ENCODE results near the gene NKRF. TPM values are rescaled to one million over a fixed set of nuclear protein-coding genes. Genes with fewer than 3 reads are reported as not detected.
"Not testable (repeated sequence)": the region's sequence is repeated elsewhere in the genome, so short reads cannot be mapped to it uniquely, and the experiment has no call there.

The NKRF gene
- total RNA-seq, result 10 to 100 TPM; 28.8 to 30.4 TPM

DNA sequence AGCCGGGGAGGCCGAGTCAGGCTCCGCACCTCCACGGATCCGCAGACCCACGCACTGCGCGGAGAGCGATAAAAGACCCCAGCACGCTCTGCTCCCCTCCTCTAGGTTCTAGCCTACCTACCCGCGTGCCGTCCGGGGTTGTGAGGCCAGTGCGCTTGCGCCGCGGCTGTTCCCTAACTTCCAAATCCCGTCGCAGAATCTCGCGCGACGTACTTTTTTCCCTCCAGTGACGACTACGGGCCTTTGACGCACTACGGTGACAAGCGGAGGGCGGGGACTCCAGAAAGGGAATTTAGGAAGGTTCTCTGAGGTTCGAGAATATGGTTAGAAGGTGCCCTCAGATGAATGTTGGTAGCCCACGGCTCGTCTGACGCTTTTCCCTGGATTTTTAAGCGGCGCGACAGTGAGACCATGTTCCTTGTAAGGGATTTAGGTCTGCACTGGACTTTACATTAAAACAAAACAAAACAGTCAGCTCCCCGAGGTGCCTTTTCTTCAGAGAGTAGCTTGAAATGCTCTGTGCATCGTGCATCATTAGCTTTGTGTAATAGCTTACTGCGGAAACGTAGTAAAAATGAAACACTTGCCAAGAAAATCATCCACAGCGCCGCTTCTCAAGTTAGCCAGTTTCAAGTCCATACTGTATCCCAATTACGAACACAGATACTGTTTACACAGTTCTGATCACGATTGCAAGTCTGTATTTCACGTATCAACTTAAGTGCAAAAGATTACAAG lies at the start of gene NKRF:
Gene NKRF, minus strand, starts transcription at position 145 of the 738 bp plus-strand sequence.
- POLR2A ChIA-PET, result interaction anchor here (0.6 to 1.6 kb wide), 9 partner anchors 10 to 137 kb away, joined by 3 to 15 read pairs (median 4); partner anchors contain the start of genes SEPTIN6 and UBE2A
- CTCF ChIA-PET, result no interaction called here

DNA sequence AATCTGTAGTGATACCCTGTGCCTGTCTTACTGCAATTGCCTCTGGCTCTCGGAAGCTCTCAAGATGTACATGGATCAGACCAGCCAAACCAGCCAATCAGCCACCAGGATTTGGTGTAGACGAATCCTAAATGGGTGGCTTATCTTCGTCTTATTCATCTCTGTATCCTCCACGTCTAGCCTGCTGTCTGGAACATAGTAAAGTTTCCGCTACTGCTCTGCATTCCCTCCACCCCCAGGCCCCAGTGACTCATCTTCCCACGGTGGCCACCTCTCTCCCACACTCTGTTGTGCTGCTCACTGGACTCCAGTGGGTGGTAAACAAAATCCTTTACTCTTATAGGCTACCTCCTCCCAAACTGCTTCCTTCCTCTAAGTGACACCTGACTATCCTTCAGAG lies 48.9 kb upstream of the NKRF start:
- POLR2A ChIA-PET, result interaction anchor here (1.2 kb wide), 1 partner anchor 38 kb away, joined by 3 read pairs; the partner anchor contains the start of gene SEPTIN6
- CTCF ChIA-PET, result no interaction called here

DNA sequence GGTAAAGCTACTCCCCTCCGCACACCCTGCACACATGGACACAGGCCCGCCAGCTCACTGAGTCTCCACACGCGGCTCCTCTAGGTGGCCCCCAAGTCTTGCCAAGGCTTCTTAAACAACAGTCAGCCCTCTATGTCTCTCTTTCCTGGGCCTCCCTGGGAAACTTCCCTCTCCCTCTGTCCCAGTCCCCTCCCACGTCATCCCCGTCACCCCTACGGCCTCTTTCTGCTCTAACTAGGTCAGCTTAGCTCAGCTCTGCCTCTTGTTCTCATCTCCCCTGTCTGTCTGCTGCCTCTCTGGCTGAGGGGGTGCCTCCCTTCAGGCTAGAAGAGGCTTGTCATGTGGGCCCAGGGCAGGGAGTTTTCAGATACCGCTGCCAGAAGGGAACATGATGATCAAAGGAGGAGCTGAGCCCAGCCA lies 47.9 kb upstream of the NKRF start:
- CTCF ChIA-PET, result no interaction called here
- POLR2A ChIA-PET, result interaction anchor here (1.2 kb wide), 1 partner anchor 39 kb away, joined by 3 read pairs; the partner anchor contains the start of gene SEPTIN6

DNA sequence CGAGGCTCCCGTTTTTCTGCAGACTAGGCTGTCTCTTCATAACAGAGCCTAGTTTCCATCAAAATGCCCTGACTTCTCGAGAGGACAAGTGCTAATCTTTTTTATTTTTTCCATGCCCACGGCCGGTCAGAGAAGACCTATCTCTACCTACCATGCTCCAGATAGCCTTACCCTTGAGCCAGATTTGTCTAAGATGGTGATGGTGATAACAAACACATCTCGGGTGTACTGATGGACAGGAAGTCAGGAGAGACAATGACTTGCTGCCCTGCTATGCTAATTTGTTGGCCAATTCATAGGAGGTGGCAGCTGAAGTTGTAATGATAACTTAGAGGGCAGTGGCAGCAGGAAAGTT lies 42.2 kb upstream of the NKRF start:
- ChIA-PET POLR2A (interaction anchor here (1.2 to 3.3 kb wide), 2 partner anchors 43 kb away, joined by 4 to 38 read pairs; partner anchors contain the start of genes NKRF and SEPTIN6), CTCF (interaction anchor here (0.8 to 1.3 kb wide), 3 partner anchors 29 to 80 kb away, joined by 3 to 6 read pairs (median 3); no protein-coding TSS in a partner anchor)

DNA sequence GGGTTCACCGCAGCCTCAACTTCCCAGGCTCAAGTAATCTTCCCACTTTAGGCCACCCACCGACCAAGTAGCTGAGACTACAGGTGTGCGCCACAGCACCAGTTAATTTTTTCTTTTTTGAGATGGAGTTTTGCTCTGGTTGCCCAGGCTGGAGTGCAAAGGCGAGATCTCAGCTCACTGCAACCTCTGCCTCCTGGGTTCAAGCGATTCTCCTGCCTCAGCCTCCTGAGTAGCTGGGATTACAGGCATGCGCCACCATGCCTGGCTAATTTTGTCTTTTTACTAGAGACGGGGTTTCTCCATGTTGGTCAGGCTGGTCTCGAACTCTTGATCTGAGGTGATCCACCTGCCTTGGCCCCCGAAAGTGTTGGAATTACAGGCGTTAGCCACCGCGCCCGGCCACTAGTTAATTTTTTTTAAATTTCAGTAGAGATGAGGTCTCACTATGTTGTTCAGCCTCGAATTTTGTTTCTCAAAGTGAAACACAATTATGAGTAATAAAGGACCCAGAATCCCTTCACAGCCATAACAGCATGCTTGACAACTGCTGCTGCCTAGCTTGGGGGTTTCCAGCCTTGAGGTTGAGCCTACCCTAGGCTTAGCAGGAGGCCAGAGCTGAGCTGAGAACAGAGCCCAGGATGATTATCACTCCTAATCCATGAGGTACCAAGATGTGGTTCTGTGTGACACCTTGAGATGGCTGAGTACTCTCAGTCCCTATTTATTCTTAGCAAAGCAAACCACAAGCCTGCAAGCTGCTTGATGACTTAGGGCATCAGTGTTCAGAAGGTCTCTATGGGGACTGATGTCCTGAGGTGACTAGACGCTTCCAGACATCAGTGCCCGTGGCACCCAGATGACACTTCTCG lies 41.6 kb upstream of the NKRF start:
- ChIA-PET POLR2A (interaction anchor here (0.7 to 3.3 kb wide), 5 partner anchors 37 to 73 kb away, joined by 3 to 38 read pairs (median 4); partner anchors contain the start of genes NKRF and SEPTIN6), CTCF (interaction anchor here (0.8 to 1.3 kb wide), 4 partner anchors 12 to 81 kb away, joined by 3 to 6 read pairs (median 4); no protein-coding TSS in a partner anchor)

DNA sequence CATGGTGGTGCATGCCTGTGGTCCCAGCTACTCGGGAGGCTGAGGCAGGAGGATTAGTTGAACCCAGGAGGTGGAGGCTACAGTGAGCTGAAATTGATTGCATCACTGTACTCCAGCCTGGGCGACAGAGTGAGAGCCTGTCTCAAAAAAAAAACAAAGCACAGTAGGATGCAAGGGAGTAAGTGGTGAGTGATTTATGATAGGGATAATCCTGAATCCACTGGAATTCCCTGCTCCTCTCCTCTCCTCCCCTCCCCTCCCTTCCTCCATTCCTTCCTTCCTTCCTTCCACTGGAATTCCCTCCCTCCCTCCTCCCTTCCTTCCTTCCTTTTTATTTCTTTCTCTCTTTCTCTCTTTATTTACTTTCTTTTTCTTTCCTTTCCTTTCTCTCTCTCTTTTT lies 40.9 kb upstream of the NKRF start:
- POLR2A ChIA-PET, result interaction anchor here (3.3 kb wide), 1 partner anchor 45 kb away, joined by 38 read pairs; the partner anchor contains the start of gene SEPTIN6
- CTCF ChIA-PET, result interaction anchor here (0.8 to 1.1 kb wide), 2 partner anchors 13 to 37 kb away, joined by 3 to 6 read pairs; no protein-coding TSS in a partner anchor

DNA sequence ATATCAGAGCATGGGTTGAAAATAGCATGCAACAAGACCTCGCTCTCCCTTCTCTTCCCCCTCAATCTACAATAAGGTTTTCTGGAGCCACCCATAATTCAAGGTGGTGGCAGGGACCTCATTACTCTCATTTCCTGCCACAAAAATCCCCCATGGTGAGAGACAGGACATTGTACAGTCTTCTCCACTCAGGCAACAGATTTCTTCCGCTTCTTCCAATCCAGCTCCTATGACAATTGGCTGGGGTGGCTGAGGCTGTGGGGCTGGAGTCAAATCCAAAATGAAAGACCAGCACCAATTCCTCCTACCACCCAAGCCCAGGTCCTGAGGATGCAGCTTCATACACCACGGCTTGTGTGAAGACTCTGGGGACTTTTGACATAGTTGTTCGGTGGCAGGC lies 40.3 kb upstream of the NKRF start:
- CTCF ChIA-PET, result interaction anchor here (1.1 kb wide), 1 partner anchor 37 kb away, joined by 3 read pairs; no protein-coding TSS in a partner anchor
- POLR2A ChIA-PET, result interaction anchor here (3.3 kb wide), 1 partner anchor 45 kb away, joined by 38 read pairs; the partner anchor contains the start of gene SEPTIN6

DNA sequence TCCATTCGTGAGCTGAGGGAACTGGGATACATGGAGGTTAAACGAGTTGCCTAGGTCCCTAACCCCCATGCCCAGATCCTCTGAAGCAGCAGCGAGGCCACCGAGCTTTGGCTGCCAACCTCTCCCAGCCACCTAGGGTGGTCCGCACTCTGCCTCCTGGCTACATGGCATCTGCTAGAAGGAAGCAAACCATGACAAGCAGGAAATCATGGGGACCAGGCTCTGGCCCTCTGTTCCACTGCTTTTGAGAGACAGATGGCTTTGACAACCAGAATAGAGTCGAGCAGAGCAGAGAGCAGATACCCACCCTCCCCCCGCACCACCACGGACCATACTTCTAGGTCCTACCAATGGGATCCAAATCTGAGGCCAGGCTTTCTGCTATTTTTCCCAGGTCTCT lies 37.5 kb upstream of the NKRF start:
- ChIA-PET POLR2A (no interaction called here), CTCF (no interaction called here)

DNA sequence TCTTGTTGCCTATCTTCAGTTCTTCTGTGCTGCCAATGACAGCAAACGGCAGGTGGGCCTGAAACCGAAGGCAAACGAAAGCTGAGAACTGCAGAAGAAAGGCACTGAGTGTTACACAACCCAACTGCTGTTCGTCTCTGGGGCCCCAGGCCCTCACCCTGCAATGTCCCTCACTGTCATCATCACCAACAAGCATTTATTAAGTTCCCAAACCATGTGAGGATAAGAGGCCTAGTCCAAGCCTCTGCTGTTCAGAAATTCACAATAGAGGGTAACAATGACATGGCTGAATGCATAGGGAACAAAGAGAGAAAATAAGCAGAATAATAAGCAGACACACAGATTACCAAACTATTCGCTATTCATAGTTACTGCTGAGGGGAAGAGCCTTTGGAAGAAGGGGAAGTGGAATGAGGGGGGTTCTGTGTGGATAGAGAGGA lies 34.5 kb upstream of the NKRF start:
- POLR2A ChIA-PET, result no interaction called here
- CTCF ChIA-PET, result interaction anchor here (1.1 kb wide), 1 partner anchor 118 kb away, joined by 3 read pairs; the partner anchor contains the start of gene SOWAHD

DNA sequence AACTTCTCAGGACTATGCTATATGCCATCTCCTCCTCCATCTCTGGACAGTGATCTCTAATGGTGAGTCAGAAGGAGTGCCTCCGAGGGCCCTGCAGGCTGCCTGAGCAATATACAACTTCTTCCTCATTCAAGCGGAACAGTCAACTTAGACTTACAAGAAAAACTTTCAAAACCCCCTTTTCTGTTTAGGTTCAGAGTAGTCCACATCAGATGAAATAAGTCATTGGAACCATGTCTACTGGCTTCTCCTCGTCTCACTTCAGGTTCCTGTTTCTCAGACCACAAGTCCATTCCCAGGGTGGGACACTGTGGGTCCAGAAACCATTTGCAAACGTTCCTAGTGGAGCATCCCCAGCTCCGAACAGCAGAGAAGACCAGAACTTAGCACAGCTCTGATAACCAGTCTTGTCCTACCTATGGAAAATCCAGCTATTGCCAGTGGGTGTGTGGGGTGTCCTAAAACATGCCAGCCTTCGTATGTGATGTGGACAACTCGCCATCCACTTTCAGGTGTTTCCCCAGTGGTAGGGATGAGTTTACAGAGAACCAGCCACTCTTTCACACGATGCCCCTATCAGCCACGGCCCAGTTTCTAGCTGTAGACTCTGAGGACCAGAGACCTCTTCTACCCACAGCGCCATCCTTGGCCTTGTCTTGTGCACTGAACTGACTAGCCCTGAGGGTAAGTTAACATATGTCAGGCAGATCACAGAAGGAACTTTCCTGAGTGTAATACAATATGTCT lies 32.7 kb upstream of the NKRF start:
- ChIA-PET POLR2A (no interaction called here), CTCF (interaction anchor here (0.6 kb wide), 1 partner anchor 10 kb away, joined by 3 read pairs; no protein-coding TSS in a partner anchor)

DNA sequence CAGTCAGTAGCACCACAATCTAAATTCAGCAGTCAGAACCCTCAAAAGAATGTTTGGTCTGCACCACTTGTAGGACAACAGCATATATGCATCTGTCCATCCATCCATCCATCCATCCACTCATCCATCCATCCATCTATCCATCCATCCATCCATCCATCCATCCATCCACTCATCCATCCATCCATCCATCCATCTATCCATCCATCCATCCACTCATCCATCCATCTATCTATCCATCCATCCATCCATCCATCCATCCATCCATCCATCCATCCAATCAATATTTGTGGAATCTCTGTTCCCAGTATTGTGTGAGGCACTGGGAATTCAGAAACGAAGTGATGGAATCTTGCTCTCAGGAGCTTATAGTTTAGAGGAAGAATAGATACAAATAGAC lies 31.2 kb upstream of the NKRF start:
- CTCF ChIA-PET, result not testable (repeated sequence)
- POLR2A ChIA-PET, result interaction anchor here (0.7 kb wide), 1 partner anchor 119 kb away, joined by 3 read pairs; no protein-coding TSS in a partner anchor

DNA sequence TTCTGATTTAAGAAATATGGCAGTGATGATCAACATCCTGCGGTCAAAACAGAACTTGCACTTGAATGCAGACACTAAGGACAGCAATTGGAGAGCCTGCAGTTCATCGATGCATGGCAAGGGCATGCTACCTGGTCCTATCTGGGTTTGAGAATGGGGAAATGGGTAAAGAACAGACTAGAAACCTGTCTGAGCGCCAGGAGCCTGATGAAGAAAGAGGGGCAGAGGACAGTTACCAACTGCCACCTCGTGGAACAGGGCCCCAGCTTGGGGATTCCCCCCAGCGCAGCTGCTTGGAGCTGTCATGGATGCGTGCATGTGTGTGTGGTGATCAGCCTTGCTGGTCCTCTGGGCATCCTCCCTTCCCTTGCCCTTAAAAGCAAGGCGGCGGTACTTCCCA lies 30.2 kb upstream of the NKRF start:
- CTCF ChIA-PET, result no interaction called here
- POLR2A ChIA-PET, result no interaction called here

DNA sequence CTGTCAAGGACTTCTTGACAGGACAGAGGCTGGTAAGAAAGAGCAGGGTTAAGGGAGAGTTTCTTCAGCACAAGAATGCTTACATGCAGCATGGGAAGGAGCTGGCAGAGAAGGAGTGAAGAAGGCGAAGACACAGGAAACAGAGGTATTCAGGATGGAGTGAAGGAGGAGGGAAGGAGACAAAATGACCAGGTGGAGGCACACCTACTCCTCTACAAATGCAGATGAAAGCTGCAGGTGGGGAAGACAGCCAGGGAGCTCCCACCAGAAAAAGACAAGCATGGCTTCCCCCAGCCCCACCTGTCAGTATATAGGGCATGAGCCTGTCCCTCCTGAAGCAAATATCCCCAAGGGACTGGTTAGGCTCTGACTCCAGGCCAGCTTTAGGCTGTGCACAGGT lies 29.6 kb upstream of the NKRF start:
- ChIA-PET CTCF (no interaction called here), POLR2A (no interaction called here)

DNA sequence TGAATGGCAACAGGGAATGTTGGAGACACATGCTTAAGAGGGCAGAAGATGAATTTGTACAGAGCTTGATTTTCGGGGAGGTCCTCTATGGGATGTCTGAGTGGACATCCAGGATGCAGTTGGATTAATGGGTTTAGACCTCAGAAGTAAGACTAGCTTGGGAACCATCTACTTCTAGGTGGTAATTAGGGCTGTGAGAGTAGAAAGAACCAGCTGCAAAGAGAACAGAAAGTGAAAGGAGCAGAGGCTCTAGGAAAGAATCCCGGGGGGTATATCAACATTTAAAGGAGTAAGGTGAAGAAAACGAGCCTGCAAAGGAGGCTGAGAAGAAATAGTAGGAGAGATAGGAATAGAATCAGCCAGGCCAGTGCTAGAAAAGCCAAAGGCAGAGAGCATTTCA lies 29.0 kb upstream of the NKRF start:
- ChIA-PET POLR2A (no interaction called here), CTCF (no interaction called here)

DNA sequence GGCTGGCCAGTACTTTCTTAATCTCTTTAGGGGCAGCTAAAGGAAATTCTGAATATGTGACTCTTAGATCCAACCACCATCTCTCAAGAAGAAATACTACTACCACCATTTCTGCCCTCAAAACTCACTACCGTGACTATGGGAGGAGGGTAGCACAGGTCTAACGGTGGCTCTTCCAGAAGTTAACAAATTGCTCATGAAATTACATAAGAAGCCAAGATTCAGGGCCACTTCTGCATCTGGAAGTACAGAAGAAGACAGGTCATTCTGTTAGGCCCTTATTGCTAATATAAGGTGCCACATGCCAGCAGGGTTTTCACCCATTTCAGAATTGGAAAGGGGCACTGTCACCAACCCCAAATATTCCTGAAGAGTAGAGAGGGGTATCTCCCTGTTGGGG lies 19.6 kb upstream of the NKRF start:
- ChIA-PET CTCF (no interaction called here), POLR2A (no interaction called here)

DNA sequence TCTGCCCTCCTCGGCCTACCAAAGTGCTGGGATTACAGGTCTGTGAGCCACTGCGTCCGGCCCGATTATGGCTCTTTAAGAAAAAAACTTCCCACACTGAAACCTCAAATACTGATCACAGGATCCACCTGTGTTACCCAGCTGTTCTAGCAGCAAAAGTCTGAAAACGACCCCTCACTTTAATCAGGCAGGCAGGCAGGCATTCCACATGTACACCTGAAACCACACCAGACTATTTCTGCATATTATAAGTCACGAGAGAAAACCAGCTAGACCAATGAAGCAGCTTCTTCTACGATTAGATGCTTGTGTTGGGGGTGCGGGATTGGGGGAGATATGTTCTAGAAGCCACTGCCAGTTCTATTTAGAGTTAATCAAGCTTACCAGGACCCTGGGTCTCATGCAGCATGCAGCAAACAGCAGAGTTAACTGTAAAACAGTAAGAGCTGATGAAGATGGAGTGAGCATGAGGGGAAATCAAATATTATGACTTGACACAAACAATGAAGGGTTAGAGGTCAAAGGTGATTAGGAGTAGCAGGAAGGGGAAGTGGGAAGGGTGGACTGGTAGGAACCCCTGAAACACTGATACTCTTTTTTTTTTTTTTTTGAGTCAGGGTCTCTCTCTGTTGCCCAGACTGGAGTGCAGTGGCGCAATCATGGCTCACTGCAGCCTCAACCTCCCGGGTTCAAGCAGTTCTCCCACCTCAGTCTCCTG lies 18.9 kb upstream of the NKRF start:
- ChIA-PET POLR2A (no interaction called here), CTCF (no interaction called here)

DNA sequence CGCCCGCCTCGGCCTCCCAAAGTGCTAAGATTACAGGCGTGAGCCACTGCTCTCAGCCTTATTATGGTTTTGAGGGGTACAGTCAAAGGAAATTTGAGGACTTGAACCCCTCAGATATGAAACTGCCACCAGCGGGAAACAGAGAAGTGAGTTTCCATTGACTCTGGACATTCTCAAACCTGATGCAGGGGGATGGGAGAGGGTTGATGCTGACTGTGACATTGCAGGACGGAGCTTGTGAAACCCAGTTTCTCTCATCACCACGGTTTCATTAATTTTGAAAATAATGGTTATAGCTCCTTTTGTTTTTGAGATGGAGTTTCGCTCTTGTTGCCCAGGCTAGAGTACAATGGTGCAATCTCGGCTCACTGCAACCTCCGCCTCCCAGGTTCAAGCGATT lies 18.2 kb upstream of the NKRF start:
- ChIA-PET CTCF (no interaction called here), POLR2A (no interaction called here)

DNA sequence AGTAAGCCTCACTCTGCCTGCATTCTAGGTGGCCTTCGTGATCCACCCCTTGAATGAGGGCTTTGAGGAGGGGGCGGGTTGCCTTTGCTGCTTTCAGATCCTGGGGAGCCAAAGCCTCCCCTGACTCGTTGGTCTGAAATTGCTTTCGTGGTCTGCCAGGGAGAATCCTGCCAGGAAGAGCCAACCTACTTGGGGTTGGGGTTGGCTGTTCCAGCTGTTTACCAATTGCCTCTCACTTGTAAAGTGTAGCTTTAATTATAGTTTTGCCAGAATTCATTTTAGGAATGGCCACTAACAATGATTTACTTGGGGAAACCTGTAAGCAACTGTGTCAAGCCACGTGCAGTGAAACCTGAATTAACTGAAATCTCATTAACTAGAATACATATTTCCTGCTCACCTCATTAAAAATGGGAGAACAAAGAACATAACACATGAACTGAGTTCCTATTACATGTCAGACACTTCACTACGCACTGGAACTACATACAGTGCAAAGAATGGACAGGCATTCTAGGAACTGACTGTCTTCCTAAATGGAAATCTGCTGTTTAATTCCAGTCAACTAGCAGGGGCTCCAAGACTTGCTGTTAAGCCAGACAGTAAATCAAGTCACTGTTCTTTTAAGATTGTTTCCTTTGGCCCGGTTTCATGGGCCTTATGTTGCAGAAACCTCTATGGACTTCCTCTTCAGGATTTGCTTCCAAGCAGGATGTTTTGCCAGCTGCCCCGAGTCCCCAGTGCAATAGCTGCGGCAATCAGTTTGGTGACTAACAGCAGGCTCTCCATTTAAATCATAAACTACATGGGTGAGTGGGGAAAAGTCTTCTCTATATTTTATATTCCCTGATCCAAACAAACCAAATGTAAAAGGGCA lies 16.4 kb upstream of the NKRF start:
- CTCF ChIA-PET, result no interaction called here
- POLR2A ChIA-PET, result no interaction called here
